SK-N-SH (cell line): ENCODE measurements around the gene GALNT17. TPM values are rescaled to one million over a fixed set of nuclear protein-coding genes. Genes with fewer than 3 reads are reported as not detected.

Experiments used
- CTCF ChIA-PET: fragments of 300-600, 350-600 bp; formaldehyde crosslinking; extraction: SDS; loops from one replicate; lab custom pipeline; 2021; lab: Yijun Ruan, JAX
- POLR2A ChIA-PET: fragments of 350-600 bp; sonication (Branson Sonifier 250); formaldehyde crosslinking; extraction: SDS; loops from one replicate; lab custom pipeline; 2020; ENCODE audit warnings: antibody characterized with exemption, inconsistent platforms; lab: Yijun Ruan, JAX
- DNase-seq: peaks from one replicate; pipeline ENCODE4 v3.0.0; 2012
- H2AFZ ChIP-seq: fragments of 200-600 bp; sonication (generic); 2 replicates; pipeline ENCODE4 v1.8.1; 2016; ENCODE audit warnings: antibody characterized with exemption, mild to moderate bottlenecking, low read depth
- H3F3A ChIP-seq: fragments of 200-600 bp; sonication (generic); replicated peaks from 2 replicates; pipeline ENCODE3; 2016; ENCODE audit warnings: antibody characterized with exemption, mild to moderate bottlenecking; ENCODE audit not compliant: insufficient read depth
- H3K27ac ChIP-seq, 2 experiments: fragments of 200-500 bp in 1 of 2; fragments of 200-600 bp in 1 of 2; sonication (Bioruptor generic) in 1 of 2; sonication (generic), shearing (Covaris generic) in 1 of 2; 2 replicates each; pipeline versions ENCODE4 v1.5.1 to v1.6.1; 2014 to 2016; ENCODE audit warnings: low read depth in 2 of 2, inconsistent platforms in 1 of 2, low read length in 1 of 2, mild to moderate bottlenecking in 1 of 2, mixed read lengths in 1 of 2
- H3K27me3 ChIP-seq: fragments of 200-600 bp; sonication (generic), shearing (Covaris generic); 2 replicates; pipeline ENCODE4 v1.6.1; 2016; ENCODE audit warnings: mixed run types; ENCODE audit not compliant: insufficient read depth
- H3K36me3 ChIP-seq, 2 experiments: fragments of 200-500 bp in 1 of 2; fragments of 200-600 bp in 1 of 2; sonication (Bioruptor generic) in 1 of 2; sonication (generic) in 1 of 2; replicated peaks in 1 of 2; 2 replicates each; pipeline versions ENCODE3 to v1.5.1; 2014 to 2016; ENCODE audit warnings: low read length in 1 of 2, mild to moderate bottlenecking in 1 of 2; ENCODE audit not compliant: insufficient read depth in 2 of 2, control insufficient read depth in 1 of 2
- H3K4me1 ChIP-seq, 2 experiments: fragments of 200-500 bp in 1 of 2; fragments of 200-600 bp in 1 of 2; sonication (Bioruptor generic) in 1 of 2; sonication (generic), shearing (Covaris generic) in 1 of 2; 2 replicates each; pipeline versions ENCODE4 v1.5.1 to v1.6.1; 2014 to 2016; ENCODE audit warnings: low read depth in 1 of 2, low read length in 1 of 2, mixed run types in 1 of 2; ENCODE audit not compliant: insufficient read depth in 2 of 2, control insufficient read depth in 1 of 2
- H3K4me2 ChIP-seq: fragments of 200-600 bp; sonication (generic), shearing (Covaris generic); 2 replicates; pipeline ENCODE4 v1.6.1; 2017; ENCODE audit warnings: mixed run types
- H3K4me3 ChIP-seq, 2 experiments: fragments of 200-500 bp in 1 of 2; fragments of 200-600 bp in 1 of 2; sonication (Bioruptor generic) in 1 of 2; sonication (generic), shearing (Covaris generic) in 1 of 2; 2 replicates each; pipeline versions ENCODE4 v1.5.1 to v1.8.1; 2014 to 2016; ENCODE audit warnings: low read depth in 2 of 2, inconsistent platforms in 1 of 2, low read length in 1 of 2, mild to moderate bottlenecking in 1 of 2, mixed read lengths in 1 of 2, moderate library complexity in 1 of 2
- H3K79me2 ChIP-seq: fragments of 200-600 bp; sonication (generic); 2 replicates; pipeline ENCODE4 v1.8.1; 2017; ENCODE audit warnings: mild to moderate bottlenecking; ENCODE audit not compliant: insufficient read depth
- H3K9ac ChIP-seq: fragments of 200-600 bp; sonication (generic); 2 replicates; pipeline ENCODE4 v1.6.1; 2017; ENCODE audit warnings: mixed run types
- H3K9me2 ChIP-seq: fragments of 200-600 bp; sonication (generic); 2 replicates; pipeline ENCODE4 v1.6.1; 2017; ENCODE audit warnings: mixed run types
- H3K9me3 ChIP-seq: fragments of 200-600 bp; sonication (generic); 2 replicates; pipeline ENCODE4 v1.6.1; 2017; ENCODE audit warnings: mixed run types, mild to moderate bottlenecking, moderate library complexity
- H4K20me1 ChIP-seq: fragments of 200-600 bp; sonication (generic); 2 replicates; pipeline ENCODE4 v1.6.1; 2017; ENCODE audit warnings: mild to moderate bottlenecking, mixed run types; ENCODE audit not compliant: insufficient read depth
- CTCF ChIP-seq: fragments of 200-600 bp; sonication (generic); IDR thresholded peaks from 2 replicates; pipeline ENCODE4 v1.6.1; 2017; ENCODE audit warnings: antibody characterized with exemption, mild to moderate bottlenecking, moderate library complexity
- ELF1 ChIP-seq: IDR thresholded peaks from 2 replicates; pipeline ENCODE4 v1.4.0; 2012
- FOXM1 ChIP-seq: IDR thresholded peaks from 2 replicates; pipeline ENCODE4 v1.4.0; 2012; ENCODE audit warnings: low read depth, mild to moderate bottlenecking
- IRF3 ChIP-seq: fragments of 150-350 bp; IDR thresholded peaks from 2 replicates; pipeline ENCODE4 v1.6.1; 2016; ENCODE audit warnings: mild to moderate bottlenecking, low read depth, low read length
- RAD21 ChIP-seq: IDR thresholded peaks from 2 replicates; pipeline ENCODE4 v1.6.1; 2012; ENCODE audit warnings: mild to moderate bottlenecking, low read length
- RCOR1 ChIP-seq: fragments of 150-350 bp; IDR thresholded peaks from 2 replicates; pipeline ENCODE4 v1.6.1; 2017; ENCODE audit warnings: antibody characterized with exemption, low read length
- REST ChIP-seq: IDR thresholded peaks from 2 replicates; pipeline ENCODE4 v1.6.1; 2012; ENCODE audit warnings: mild to moderate bottlenecking, low read depth, low read length, moderate library complexity
- RFX5 ChIP-seq: IDR thresholded peaks from 2 replicates; pipeline ENCODE4 v1.6.1; 2012; ENCODE audit warnings: mild to moderate bottlenecking, improper control_type of control experiment, low read length
- RXRA ChIP-seq: IDR thresholded peaks from 2 replicates; pipeline ENCODE4 v1.4.0; 2012; ENCODE audit warnings: low read depth, mild to moderate bottlenecking, borderline replicate concordance
- SMC3 ChIP-seq: IDR thresholded peaks from 2 replicates; pipeline ENCODE4 v1.6.1; 2012; ENCODE audit warnings: low read depth, low read length, improper control_type of control experiment
- TAF1 ChIP-seq: IDR thresholded peaks from 2 replicates; pipeline ENCODE4 v1.6.1; 2012; ENCODE audit warnings: low read depth, mild to moderate bottlenecking, low read length, moderate library complexity, borderline replicate concordance
- USF1 ChIP-seq: IDR thresholded peaks from 2 replicates; pipeline ENCODE4 v1.4.0; 2012; ENCODE audit warnings: low read depth, borderline replicate concordance
- WGBS: methylation state at CpG from one replicate; pipeline ENCODE4 v1.1.6; 2017; ENCODE audit warnings: low lambda C conversion rate; 5-methylcytosine and 5-hydroxymethylcytosine counted together
- polyA plus RNA-seq, 3 experiments: library from polyadenylated mRNA; depleted of rRNA; stranded (reverse); fragments of >200 nt; gene quantifications; 2 replicates each; pipeline ENCODE4 v1.2.3, GENCODE V29; 2012

The GALNT17 gene
- polyA plus RNA-seq, 1 of the 3 experiments (the other 2 are of a cell fraction) = not detected

GRCh38 chr7:71473366-71473967 is 341.5 kb downstream of the GALNT17 start:
- Histone ChIP-seq H3K9me2 (no peaks in the 10 kb centered on the region), H3K27me3 (no peaks in the 10 kb centered on the region), H3K36me3 (no peaks in the 10 kb centered on the region), H3K27ac (no peak overlapping the region)
- no peak for DNase-seq
- TF ChIP-seq ELF1 (no peak), RXRA (no peak), USF1 (no peak), RFX5 (no peak)
- TF ChIP-seq, all 33 proteins: peak for 0
- Histone ChIP-seq H3K9me3 (no peaks in the 10 kb centered on the region), H3K79me2 (no peaks in the 10 kb centered on the region), H2AFZ (no peak overlapping the region), H3F3A (no peaks in the 10 kb centered on the region), H4K20me1 (no peaks in the 10 kb centered on the region), H3K9ac (no peak overlapping the region), H3K4me1 (no peaks in the 10 kb centered on the region), H3K4me3 (no peak overlapping the region), H3K4me2 (no peak overlapping the region)
- POLR2A ChIA-PET = no interaction called here
- CTCF ChIA-PET = no interaction called here
- WGBS = 7% methylated on average over 2 of the region's 2 CpGs

- WGBS = 7% methylated on average over 7 of the region's 7 CpGs
- DNase-seq = no peak
- Histone ChIP-seq H3K27ac (no peak overlapping the region), H3K4me2 (no peak overlapping the region), H3K27me3 (no peaks in the 10 kb centered on the region), H3K4me3 (no peak overlapping the region), H3K9me3 (no peaks in the 10 kb centered on the region), H3F3A (no peaks in the 10 kb centered on the region), H3K36me3 (no peaks in the 10 kb centered on the region), H2AFZ (no peak overlapping the region), H3K9me2 (no peaks in the 10 kb centered on the region), H3K9ac (no peak overlapping the region), H3K79me2 (no peaks in the 10 kb centered on the region), H3K4me1 (no peaks in the 10 kb centered on the region), H4K20me1 (no peaks in the 10 kb centered on the region)
- CTCF ChIA-PET = no interaction called here
- TF ChIP-seq FOXM1 (no peak), IRF3 (no peak), SMC3 (no peak), REST (no peak), CTCF (no peak), RCOR1 (no peak), RAD21 (no peak), TAF1 (no peak)
- POLR2A ChIA-PET = no interaction called here
Measured at GRCh38 chr7:71477441-71477840, 345.5 kb downstream of the GALNT17 start.
